Measurements from ENCODE around the gene CHST3.

DNA sequence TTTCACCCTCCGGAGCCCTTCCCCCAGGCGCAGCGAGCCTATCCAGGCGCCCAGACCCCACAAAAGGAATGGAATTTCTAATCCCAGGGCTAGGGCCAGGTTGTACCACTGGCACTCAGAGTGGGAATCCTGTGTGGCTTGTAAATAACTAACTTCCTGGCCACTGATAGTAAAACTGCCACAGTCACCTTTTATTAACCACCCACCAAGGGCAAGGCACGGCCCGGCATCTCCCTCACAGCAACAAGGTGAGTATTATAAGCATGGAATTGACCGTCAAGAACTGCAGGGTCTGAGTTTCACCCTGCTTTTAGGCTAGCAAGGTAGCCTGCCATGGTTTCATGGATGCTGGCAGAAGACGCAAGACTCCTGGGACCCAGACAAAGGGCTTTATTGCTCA, 73.1 kb downstream of the CHST3 start:
- TF ChIP-seq YY1 (IDR thresholded peaks at IDR 0.05; ENCODE audit: insufficient read depth, insufficient read length) = no peak
- no peak for TF ChIP-seq SUZ12 (IDR thresholded peaks at IDR 0.05; ENCODE audit: extremely low read depth, insufficient read depth, insufficient read length)
